GM06990 (cell line): ENCODE results near the gene ARID1A.
A peak's percentile ranks its signal among the peaks of the same experiment; 100 is the strongest.
"Not testable (repeated sequence)": the region's sequence is repeated elsewhere in the genome, so short reads cannot be mapped to it uniquely, and the experiment has no call there.

Source experiments
- DNase-seq: peaks from one replicate; pipeline ENCODE4 v3.0.0-alpha.2; 2011; ENCODE audit not compliant: insufficient read length; ENCODE audit errors: extremely low read depth
- H3K27me3 ChIP-seq: replicated peaks from 2 replicates; pipeline ENCODE4 v1.6.0; 2011; ENCODE audit warnings: low read length; ENCODE audit not compliant: control insufficient read depth, insufficient read depth
- H3K36me3 ChIP-seq: 2 replicates; pipeline ENCODE4 v1.5.1; 2011; ENCODE audit warnings: low read length; ENCODE audit not compliant: control insufficient read depth, insufficient read depth
- H3K4me3 ChIP-seq: replicated peaks from 2 replicates; pipeline ENCODE4 v1.5.1; 2011; ENCODE audit warnings: low read depth, mild to moderate bottlenecking, control low read depth, low read length
- CTCF ChIP-seq: IDR thresholded peaks from 2 replicates; pipeline ENCODE4 v1.5.1; 2011; ENCODE audit warnings: low read length, control low read depth, mild to moderate bottlenecking, inconsistent platforms; ENCODE audit not compliant: insufficient read depth, poor library complexity, severe bottlenecking

ARID1A gene

GRCh38 chr1:26721669-26722355 is 26.0 kb downstream of the ARID1A start:
- TF ChIP-seq CTCF: no peak
- no peak overlapping the region for H3K4me3 ChIP-seq
- no peak for DNase-seq
- no peaks in the 10 kb centered on the region for H3K27me3 ChIP-seq
- H3K36me3 ChIP-seq: peaks cover 3% of the 10 kb centered on the region

- no peak for DNase-seq
- Histone ChIP-seq H3K4me3 (peak overlapping the region; percentile 28), H3K36me3 (peaks cover 3% of the 10 kb centered on the region), H3K27me3 (no peaks in the 10 kb centered on the region)
- TF ChIP-seq CTCF: no peak
Measured at GRCh38 chr1:26723013-26723991, 27.5 kb downstream of the ARID1A start.

DNA sequence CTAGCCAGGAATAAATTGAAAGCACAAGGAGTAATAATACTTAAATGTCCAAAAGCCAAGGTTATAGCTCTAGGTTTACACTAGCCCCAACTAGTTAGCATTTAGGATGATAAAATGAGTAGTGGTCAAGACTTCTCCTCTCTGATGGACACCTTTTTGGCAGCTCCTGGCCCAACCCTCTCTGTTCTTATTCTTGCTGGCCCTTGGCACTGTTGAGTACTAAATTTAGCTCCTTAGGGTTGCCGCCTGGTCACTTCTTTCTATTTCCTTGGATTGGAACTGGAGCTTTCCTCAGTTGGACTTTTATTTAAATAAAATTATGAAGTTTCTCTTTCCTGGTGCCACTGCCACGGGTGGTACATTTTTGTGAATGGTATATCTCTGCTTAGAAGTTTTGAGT is 28.3 kb downstream of the ARID1A start:
- Histone ChIP-seq H3K4me3 (peak overlapping the region; percentile 36; the same call in 1 of the 2 replicates), H3K36me3 (peaks cover 3% of the 10 kb centered on the region), H3K27me3 (no peaks in the 10 kb centered on the region)
- DNase-seq: no peak
- TF ChIP-seq CTCF: no peak

GRCh38 chr1:26724926-26725325 is 29.1 kb downstream of the ARID1A start:
- H3K4me3 ChIP-seq: no peak overlapping the region
- no peak for DNase-seq

DNA sequence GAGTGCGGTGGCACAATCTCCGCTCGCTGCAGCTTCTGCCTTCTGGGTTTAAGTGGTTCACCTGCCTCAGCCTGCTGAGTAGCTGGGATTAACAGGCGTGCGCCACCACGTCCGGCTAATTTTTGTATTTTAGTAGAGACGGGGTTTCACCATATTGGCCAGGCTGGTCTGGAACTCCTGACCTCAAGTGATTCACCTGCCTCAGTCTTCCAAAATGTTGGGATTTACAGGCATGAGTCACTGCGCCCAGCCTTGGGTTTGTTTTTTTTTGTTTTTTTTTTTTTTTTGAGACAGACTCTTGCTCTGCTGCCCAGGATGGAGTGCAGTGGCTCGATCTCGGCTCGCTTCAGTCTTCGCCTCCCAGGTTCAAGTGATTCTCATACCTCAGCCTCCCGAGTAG is 30.1 kb downstream of the ARID1A start:
- not testable (repeated sequence) for H3K27me3 ChIP-seq, H3K36me3 ChIP-seq, H3K4me3 ChIP-seq, DNase-seq

More at GRCh38 chr1:26724926-26725325, 29.1 kb downstream of the ARID1A start:
- Histone ChIP-seq H3K36me3 (peaks cover 8% of the 10 kb centered on the region), H3K27me3 (no peaks in the 10 kb centered on the region)
- TF ChIP-seq CTCF: no peak

- H3K27me3 ChIP-seq: no peaks in the 10 kb centered on the region
- no peak overlapping the region for H3K4me3 ChIP-seq
- no peak for DNase-seq
- peaks cover 14% of the 10 kb centered on the region for H3K36me3 ChIP-seq
- TF ChIP-seq CTCF: no peak
Measured at GRCh38 chr1:26726784-26727183, 31.0 kb downstream of the ARID1A start.
